HAP-1 (cell line): ENCODE results near the gene ASTN2.

ENCODE experiments used
- DNase-seq, 2 experiments: peaks; one replicate each; pipeline ENCODE4 v3.0.0-alpha.2; 2016 to 2020; ENCODE audit warnings: low spot score in 2 of 2
- H3K27me3 ChIP-seq: fragments of 250-450 bp; sonication (Bioruptor Pico); 2 replicates; pipeline ENCODE4 v1.5.1; 2020; ENCODE audit warnings: low read depth, mild to moderate bottlenecking, moderate library complexity
- H3K36me3 ChIP-seq: fragments of 250-450 bp; sonication (Bioruptor Pico); replicated peaks from 2 replicates; pipeline ENCODE4 v1.5.1; 2020; ENCODE audit warnings: mild to moderate bottlenecking
- H3K4me1 ChIP-seq: fragments of 250-450 bp; sonication (Bioruptor Pico); 2 replicates; pipeline ENCODE4 v1.5.1; 2020; ENCODE audit warnings: mild to moderate bottlenecking
- H3K4me3 ChIP-seq: fragments of 250-450 bp; sonication (Bioruptor Pico); 2 replicates; pipeline ENCODE4 v1.5.1; 2020; ENCODE audit warnings: mild to moderate bottlenecking, moderate library complexity
- H3K9me3 ChIP-seq: fragments of 250-450 bp; sonication (Bioruptor Pico); 2 replicates; pipeline ENCODE4 v1.5.1; 2020; ENCODE audit warnings: mild to moderate bottlenecking, moderate library complexity
- in situ Hi-C: fragments of 300-500 bp; cut with MboI; formaldehyde crosslinking; loops from 3 replicates; pipeline ENCODE4 v1.14.3; 2020; ENCODE audit warnings: low sequenced_read_pairs, inconsistent platforms, mixed read lengths

Gene ASTN2

DNA sequence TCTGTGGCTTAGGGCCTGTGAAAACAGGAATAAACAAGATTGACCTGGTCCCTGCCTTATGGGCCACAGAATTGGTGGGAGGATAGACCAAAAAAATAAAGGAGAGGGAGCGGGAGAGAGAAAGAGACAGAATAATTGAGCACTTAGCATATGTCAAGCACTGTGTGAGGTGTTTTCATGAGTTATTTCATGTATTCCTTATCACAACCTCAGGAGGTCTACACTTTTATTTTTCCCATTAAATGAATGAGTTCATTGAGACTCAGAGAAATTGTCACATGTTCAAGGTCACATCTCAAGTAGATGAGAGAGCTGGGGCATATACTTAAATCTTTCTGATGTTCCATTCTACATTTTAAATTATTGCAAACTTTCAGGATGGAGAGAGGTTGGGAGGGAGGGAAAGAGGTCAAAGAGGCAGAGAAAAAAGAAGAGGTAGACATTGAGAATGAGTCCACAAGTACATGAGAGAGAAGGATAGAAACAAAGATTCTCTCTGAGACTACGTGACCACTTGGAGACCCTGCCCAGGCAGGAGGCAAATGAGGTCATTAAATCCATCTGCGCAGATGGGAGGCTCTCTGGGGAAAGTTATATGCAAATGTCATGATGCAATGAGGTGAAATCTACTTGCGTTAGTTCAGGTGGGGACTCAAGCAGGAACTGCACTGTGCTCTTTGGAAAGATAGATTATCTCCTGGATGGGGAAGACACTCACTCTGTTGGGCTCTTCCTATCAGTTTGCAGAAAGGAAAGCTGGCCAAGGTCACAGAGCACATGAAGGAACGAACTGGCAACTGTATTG is 1019.8 kb downstream of the ASTN2 start:
- Histone ChIP-seq H3K4me1 (no peaks in the 10 kb centered on the region), H3K36me3 (no peaks in the 10 kb centered on the region), H3K27me3 (no peaks in the 10 kb centered on the region), H3K4me3 (no peak overlapping the region), H3K9me3 (no peaks in the 10 kb centered on the region)
- in situ Hi-C loops, result no loop called here
- DNase-seq, result no peak

DNA sequence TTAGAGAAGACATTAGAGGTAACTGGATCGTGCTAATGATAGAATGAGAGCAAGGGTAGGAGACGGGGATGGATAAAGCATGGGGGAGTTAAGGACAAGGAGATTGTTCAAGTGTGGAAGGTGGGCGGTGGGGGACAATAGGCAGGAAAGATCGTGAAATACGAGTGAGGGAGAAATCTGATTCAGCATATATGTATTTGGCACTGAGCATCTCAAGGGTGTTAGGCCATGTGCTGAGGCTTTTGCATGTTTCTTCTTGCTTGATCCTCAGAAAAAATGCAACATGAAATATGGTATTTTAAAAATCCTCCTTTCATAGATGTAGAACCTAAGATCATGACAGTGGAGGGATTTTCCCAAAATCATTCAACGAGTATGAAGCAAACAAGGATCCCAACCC is 1020.8 kb downstream of the ASTN2 start:
- no peak for DNase-seq
- in situ Hi-C loops, result no loop called here
- no peak overlapping the region for H3K4me3 ChIP-seq
- no peaks in the 10 kb centered on the region for H3K27me3 ChIP-seq
- no peaks in the 10 kb centered on the region for H3K36me3 ChIP-seq
- H3K4me1 ChIP-seq, result no peaks in the 10 kb centered on the region
- no peaks in the 10 kb centered on the region for H3K9me3 ChIP-seq

- H3K36me3 ChIP-seq, result no peaks in the 10 kb centered on the region
- H3K9me3 ChIP-seq, result no peaks in the 10 kb centered on the region
- H3K27me3 ChIP-seq, result no peaks in the 10 kb centered on the region
- no peak overlapping the region for H3K4me3 ChIP-seq
- in situ Hi-C loops, result no loop called here
- no peaks in the 10 kb centered on the region for H3K4me1 ChIP-seq
- no peak for DNase-seq
Observed at GRCh38 chr9:116393198-116393597, 1021.7 kb downstream of the ASTN2 start.

DNA sequence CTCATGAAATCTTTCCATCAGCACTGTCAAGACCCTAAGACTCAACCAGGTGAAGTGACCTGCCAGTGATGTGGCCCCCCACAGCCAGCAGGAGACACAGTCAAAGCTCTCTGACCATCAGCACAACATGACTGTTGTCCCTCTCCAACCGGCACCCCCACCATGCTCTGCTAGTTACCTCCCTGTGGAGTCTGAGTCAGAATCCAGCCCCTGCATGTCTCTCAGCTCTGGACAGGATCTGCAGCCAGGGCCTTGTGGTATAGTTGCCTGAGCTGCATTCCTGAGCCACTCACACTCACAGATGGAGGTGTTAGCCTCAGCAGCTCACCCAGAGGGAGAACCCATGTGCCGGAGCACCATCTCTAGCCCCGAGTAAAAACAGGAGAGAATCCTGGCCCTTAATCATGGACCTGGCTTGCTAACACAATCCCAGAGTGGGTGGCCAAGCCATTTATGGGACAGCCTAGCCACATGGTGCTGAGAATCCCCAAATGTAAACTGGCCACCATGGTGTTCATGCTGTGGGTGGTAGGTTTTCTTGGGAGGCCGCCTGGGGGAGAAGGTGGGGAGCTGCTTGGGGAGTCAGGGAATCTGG is 1023.5 kb downstream of the ASTN2 start:
- H3K36me3 ChIP-seq, result no peaks in the 10 kb centered on the region
- no peak overlapping the region for H3K4me3 ChIP-seq
- no peaks in the 10 kb centered on the region for H3K27me3 ChIP-seq
- H3K9me3 ChIP-seq, result no peaks in the 10 kb centered on the region
- no peak for DNase-seq
- H3K4me1 ChIP-seq, result no peaks in the 10 kb centered on the region
- in situ Hi-C loops, result no loop called here

GRCh38 chr9:116390303-116391228 is 1024.3 kb downstream of the ASTN2 start:
- H3K4me1 ChIP-seq, result no peaks in the 10 kb centered on the region
- in situ Hi-C loops, result no loop called here
- H3K9me3 ChIP-seq, result no peaks in the 10 kb centered on the region
- H3K4me3 ChIP-seq, result no peak overlapping the region
- no peaks in the 10 kb centered on the region for H3K36me3 ChIP-seq
- DNase-seq, result no peak
- no peaks in the 10 kb centered on the region for H3K27me3 ChIP-seq

DNA sequence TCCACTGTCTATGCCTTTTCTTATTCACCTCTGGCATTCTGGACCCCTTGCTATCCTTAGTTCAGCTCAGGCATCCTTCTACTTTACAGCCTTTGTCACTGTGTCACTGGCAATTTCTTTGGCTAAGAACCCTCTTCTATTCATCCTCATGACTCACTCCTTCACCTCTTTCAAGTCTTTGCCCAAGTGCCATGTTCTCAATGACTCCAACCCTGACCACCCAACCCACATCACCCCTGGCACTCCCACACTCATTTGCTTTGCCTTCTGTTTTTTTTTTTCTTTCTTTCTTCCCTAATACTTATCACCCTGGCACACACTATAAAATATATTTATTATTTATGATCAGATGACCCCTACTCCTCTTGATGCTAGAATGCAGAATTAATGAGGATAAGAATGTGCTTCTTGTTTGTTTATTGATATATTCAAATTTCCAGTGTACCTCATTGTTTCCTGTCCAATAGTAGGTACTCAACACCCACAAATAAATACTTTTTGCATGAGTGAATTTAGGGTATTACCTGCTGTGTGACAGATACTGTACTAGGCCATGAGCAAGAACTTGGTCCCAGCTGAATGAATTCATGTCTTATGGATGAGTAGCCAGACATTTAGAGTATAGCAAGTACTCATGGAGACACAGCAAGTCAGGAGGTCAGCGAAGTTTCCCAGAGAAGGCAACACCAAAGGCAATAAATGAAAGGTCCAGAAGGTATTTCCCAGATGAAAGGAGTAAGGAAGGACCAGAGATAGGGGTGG is 1025.1 kb downstream of the ASTN2 start:
- H3K36me3 ChIP-seq, result no peaks in the 10 kb centered on the region
- H3K9me3 ChIP-seq, result no peaks in the 10 kb centered on the region
- H3K4me3 ChIP-seq, result no peak overlapping the region
- no peaks in the 10 kb centered on the region for H3K27me3 ChIP-seq
- H3K4me1 ChIP-seq, result no peaks in the 10 kb centered on the region
- no peak for DNase-seq
- in situ Hi-C loops, result no loop called here

DNA sequence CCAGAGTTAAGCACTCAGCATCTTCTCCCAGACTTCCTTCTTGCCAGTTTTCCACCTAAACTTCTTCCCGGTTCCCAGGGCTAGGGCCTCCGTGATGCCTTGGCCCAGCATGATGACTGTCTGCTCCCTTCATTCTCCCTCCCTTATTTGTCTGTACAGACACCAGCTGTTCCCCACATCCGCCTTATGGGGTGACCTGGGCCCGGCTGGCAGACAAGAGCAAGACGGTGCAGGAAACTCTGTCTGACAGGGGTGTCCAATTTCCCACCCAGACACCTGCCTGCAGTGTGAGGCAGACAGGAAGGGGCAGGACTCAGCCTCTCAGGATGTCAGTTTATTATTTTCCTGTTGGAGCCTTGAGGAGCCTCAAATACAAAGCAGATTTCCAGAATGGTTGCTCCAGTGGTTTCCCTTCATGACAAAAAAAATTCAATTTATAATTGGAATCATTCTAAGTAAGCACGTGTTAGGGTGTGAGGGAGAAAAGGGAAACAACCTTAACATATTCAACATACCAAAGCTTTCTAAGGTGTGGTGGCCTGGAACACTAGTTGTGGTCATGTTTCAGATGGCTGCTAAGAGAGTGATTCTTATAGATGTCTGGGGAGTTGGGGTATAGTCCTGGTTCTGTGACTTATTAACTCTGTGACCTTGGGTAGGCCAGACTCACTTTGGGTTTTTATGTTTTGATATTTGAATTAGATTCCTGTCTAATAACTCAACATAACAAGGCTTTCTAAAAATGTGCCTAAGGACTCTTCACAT is 1026.7 kb downstream of the ASTN2 start:
- Histone ChIP-seq H3K27me3 (no peaks in the 10 kb centered on the region), H3K4me1 (no peaks in the 10 kb centered on the region), H3K9me3 (no peaks in the 10 kb centered on the region), H3K4me3 (no peak overlapping the region), H3K36me3 (no peaks in the 10 kb centered on the region)
- no peak for DNase-seq
- in situ Hi-C loops, result no loop called here

DNA sequence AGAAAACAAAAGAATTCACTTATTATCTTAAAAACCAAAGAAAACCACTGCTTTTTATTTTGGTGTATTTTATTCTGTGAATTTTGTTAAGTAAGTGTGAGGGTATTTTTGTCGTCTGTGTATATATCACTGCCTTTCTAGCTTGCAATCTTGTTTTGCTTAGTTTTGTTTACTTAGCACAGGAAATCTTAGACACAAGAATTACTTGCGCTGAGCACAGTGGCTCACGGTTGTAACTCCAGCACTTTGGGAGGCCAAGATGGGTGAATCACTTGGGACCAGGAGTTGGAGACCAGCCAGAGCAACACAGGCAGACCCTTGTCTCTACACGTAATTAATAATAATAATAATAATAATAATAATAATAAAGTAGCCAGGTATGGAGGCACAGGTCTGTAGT is 1030.9 kb downstream of the ASTN2 start:
- in situ Hi-C loops, result no loop called here
- no peak for DNase-seq
- H3K4me3 ChIP-seq, result no peak overlapping the region
- H3K4me1 ChIP-seq, result no peaks in the 10 kb centered on the region
- H3K27me3 ChIP-seq, result 0 out of 2 replicates have a peak, but pooled peaks cover 2% of the 10 kb centered on the region
- H3K36me3 ChIP-seq, result no peaks in the 10 kb centered on the region
- no peaks in the 10 kb centered on the region for H3K9me3 ChIP-seq

- Histone ChIP-seq H3K4me1 (no peaks in the 10 kb centered on the region), H3K4me3 (no peak overlapping the region), H3K27me3 (0 out of 2 replicates have a peak, but pooled peaks cover 2% of the 10 kb centered on the region), H3K36me3 (no peaks in the 10 kb centered on the region), H3K9me3 (no peaks in the 10 kb centered on the region)
- no peak for DNase-seq
- in situ Hi-C loops, result no loop called here
Observed at GRCh38 chr9:116383133-116383532, 1031.7 kb downstream of the ASTN2 start.

DNA sequence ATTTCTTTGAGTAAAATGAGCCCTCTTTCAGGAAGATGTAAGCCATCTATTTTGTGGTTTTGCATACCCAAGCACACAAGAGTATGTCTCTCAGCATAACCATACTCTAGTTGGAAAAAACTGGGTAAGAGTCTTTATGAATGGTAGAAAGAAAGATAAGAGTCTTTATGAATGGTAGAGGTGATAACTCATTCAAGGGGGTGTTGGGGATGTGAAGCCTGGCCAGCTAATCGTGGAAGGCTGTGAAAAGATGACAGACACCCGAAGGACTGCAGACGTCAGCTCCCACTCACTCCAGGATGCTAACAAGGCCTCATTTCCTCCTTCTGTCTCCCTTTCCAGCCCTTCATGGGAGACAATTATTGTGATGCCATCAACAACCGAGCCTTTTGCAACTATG is 1032.8 kb downstream of the ASTN2 start:
- DNase-seq, result no peak
- in situ Hi-C loops, result no loop called here
- Histone ChIP-seq H3K4me1 (no peaks in the 10 kb centered on the region), H3K27me3 (0 out of 2 replicates have a peak, but pooled peaks cover 2% of the 10 kb centered on the region), H3K4me3 (no peak overlapping the region), H3K36me3 (no peaks in the 10 kb centered on the region), H3K9me3 (no peaks in the 10 kb centered on the region)

- Histone ChIP-seq H3K4me1 (no peaks in the 10 kb centered on the region), H3K9me3 (no peaks in the 10 kb centered on the region), H3K36me3 (no peaks in the 10 kb centered on the region), H3K4me3 (no peak overlapping the region), H3K27me3 (0 out of 2 replicates have a peak, but pooled peaks cover 2% of the 10 kb centered on the region)
- no peak for DNase-seq
- in situ Hi-C loops, result no loop called here
Observed at GRCh38 chr9:116381350-116381749, 1033.5 kb downstream of the ASTN2 start.

- in situ Hi-C loops, result no loop called here
- Histone ChIP-seq H3K4me1 (no peaks in the 10 kb centered on the region), H3K27me3 (0 out of 2 replicates have a peak, but pooled peaks cover 2% of the 10 kb centered on the region), H3K9me3 (no peaks in the 10 kb centered on the region), H3K4me3 (no peak overlapping the region), H3K36me3 (no peaks in the 10 kb centered on the region)
- no peak for DNase-seq
Observed at GRCh38 chr9:116380496-116380995, 1034.3 kb downstream of the ASTN2 start.
